ENCODE measurements around the gene TACC2. TPM values are rescaled to one million over a fixed set of nuclear protein-coding genes. Genes with fewer than 3 reads are reported as not detected.

Gene TACC2
- total RNA-seq, 4 donors from 2014 or later, result 105 to 334 (median 235) TPM

DNA sequence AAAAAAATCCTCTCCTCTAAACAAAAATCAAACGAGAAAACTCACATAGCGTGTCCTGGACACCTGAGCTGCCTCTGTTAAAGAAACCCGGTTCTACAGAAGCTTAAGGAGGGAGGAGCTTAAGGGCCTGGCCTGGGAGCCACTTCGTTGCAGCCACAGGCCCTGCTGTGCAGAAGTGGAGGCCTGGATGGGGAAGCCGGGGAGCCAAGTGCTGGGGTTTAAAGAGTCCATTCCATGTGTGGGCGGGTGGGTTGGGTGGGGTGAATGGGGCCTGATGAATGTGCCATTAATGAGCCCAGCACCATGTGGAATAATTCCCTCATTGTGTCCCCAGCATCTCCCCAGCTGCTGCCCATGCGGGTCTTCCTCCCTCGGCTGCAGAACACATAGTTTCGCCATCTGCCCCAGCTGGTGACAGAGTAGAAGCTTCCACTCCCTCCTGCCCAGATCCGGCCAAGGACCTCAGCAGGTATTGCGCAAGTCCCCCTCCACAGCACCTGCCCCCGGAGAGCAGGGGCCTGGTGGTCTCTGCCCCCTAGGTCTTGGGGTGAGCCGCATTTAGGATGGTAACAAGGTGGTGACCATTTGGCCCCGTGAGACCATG lies 154.4 kb downstream of the TACC2 start:
- no peak for DNase-seq
- no peak for TF ChIP-seq POLR2A (IDR thresholded peaks at IDR 0.05)
- TF ChIP-seq, protein P1, sequence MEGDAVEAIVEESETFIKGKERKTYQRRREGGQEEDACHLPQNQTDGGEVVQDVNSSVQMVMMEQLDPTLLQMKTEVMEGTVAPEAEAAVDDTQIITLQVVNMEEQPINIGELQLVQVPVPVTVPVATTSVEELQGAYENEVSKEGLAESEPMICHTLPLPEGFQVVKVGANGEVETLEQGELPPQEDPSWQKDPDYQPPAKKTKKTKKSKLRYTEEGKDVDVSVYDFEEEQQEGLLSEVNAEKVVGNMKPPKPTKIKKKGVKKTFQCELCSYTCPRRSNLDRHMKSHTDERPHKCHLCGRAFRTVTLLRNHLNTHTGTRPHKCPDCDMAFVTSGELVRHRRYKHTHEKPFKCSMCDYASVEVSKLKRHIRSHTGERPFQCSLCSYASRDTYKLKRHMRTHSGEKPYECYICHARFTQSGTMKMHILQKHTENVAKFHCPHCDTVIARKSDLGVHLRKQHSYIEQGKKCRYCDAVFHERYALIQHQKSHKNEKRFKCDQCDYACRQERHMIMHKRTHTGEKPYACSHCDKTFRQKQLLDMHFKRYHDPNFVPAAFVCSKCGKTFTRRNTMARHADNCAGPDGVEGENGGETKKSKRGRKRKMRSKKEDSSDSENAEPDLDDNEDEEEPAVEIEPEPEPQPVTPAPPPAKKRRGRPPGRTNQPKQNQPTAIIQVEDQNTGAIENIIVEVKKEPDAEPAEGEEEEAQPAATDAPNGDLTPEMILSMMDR (IDR thresholded peaks at IDR 0.05 in 4 of 5, conservative IDR thresholded peaks at IDR 0.05 in 1 of 5), result no peak
- in situ Hi-C loops (cut with MboI; ENCODE audit: low sequenced_read_pairs in 4 of 4), result no loop called here
- Histone ChIP-seq H3K36me3 (no peaks in the 10 kb centered on the region), H3K9me3 (no peaks in the 10 kb centered on the region), H3K4me1 (peaks cover 63 to 74% of the 10 kb centered on the region in 2 donors), H3K27me3 (no peaks in the 10 kb centered on the region), H3K4me3 (no peak overlapping the region), H3K27ac (peak overlapping the region; percentile 85 to 98 (median 94))
- intact Hi-C loops (cut with DNase I; ENCODE audit: low total_unique reads), result loop anchor here (10.0 kb wide), 1 partner anchor 231 kb away; the partner anchor contains the start of gene PLEKHA1
- no peak for ATAC-seq

DNA sequence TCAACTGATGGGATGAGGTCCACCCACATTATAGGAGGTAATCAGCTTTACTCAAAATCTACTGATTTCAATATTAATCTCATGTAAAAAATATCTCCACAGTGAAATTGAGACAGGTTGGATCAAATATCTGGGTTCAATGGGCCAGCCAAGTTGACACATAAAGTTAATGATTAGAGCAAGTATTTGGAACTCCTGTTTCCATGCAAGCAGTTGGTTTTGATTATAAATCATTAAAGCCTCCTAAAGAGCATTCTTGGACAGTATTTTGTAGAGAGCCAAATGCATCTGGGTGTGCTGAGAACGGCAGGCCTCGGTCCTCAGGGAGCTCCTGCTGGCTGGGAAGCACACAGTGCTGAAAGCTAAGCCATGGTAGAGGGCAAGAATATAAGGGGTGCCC lies 155.2 kb downstream of the TACC2 start:
- peak overlapping the region; percentile 85 to 98 (median 94) for H3K27ac ChIP-seq
- no peak overlapping the region for H3K4me3 ChIP-seq
- ATAC-seq (no peak), DNase-seq (no peak)
- no peaks in the 10 kb centered on the region for H3K9me3 ChIP-seq
- TF ChIP-seq, protein P1 (IDR thresholded peaks at IDR 0.05 in 4 of 5, conservative IDR thresholded peaks at IDR 0.05 in 1 of 5), result no peak
- TF ChIP-seq POLR2A (IDR thresholded peaks at IDR 0.05), result no peak
- H3K36me3 ChIP-seq, result no peaks in the 10 kb centered on the region
- peaks cover 63 to 74% of the 10 kb centered on the region in 2 donors for H3K4me1 ChIP-seq
- in situ Hi-C loops (cut with MboI; ENCODE audit: low sequenced_read_pairs in 4 of 4), result no loop called here
- intact Hi-C loops (cut with DNase I; ENCODE audit: low total_unique reads), result loop anchor here (10.0 kb wide), 1 partner anchor 231 kb away; the partner anchor contains the start of gene PLEKHA1
- no peaks in the 10 kb centered on the region for H3K27me3 ChIP-seq

DNA sequence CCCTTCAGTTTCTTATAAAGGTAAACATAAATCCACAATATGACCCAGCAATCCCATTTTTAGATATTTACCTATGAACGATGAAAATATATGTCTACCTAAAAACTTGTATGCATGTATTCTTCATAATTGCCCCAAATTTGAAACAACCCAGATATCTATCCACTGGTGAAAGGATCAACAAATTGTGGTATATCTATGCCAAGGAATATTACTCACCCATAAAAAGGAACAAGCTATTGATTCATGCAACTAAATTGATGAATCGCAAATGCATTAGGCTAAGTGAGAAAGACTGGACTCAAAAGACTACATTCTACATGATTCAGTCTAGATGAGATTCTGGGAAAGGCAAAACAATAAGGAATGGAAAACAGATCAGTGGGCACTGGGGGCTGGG lies 156.2 kb downstream of the TACC2 start:
- no peak for TF ChIP-seq POLR2A (IDR thresholded peaks at IDR 0.05)
- TF ChIP-seq, protein P1 (IDR thresholded peaks at IDR 0.05 in 4 of 5, conservative IDR thresholded peaks at IDR 0.05 in 1 of 5), result no peak
- Histone ChIP-seq H3K27me3 (no peaks in the 10 kb centered on the region), H3K4me1 (peaks cover 63 to 74% of the 10 kb centered on the region in 2 donors), H3K4me3 (no peak overlapping the region), H3K27ac (peak overlapping the region; percentile 84 to 98 (median 94)), H3K36me3 (no peaks in the 10 kb centered on the region), H3K9me3 (no peaks in the 10 kb centered on the region)
- intact Hi-C loops (cut with DNase I; ENCODE audit: low total_unique reads) (loop anchor here (10.0 kb wide), 1 partner anchor 230 kb away; the partner anchor contains the start of gene PLEKHA1), in situ Hi-C loops (cut with MboI; ENCODE audit: low sequenced_read_pairs in 4 of 4) (no loop called here)
- no peak for DNase-seq
- no peak for ATAC-seq

DNA sequence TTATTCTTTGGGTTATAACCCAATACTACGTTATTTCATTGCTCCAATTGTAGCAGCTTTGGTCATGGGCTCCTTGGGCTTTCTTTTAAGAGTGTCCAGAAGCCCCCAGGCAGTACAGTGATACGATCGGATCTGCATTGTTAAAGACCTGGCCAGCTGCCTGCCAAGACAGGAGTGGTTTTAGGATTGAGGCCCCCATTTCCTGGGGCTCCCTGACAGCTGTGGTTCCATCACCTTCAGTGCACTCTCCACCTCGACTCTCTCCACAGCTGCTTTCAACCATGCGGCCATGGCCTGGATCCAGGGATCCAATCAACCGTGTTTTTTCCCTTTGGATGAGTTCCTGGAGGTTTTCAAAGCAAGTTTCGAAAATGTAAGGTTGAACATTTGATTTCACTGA lies 158.7 kb downstream of the TACC2 start:
- DNase-seq, result no peak
- TF ChIP-seq, protein P1 (IDR thresholded peaks at IDR 0.05 in 4 of 5, conservative IDR thresholded peaks at IDR 0.05 in 1 of 5), result no peak
- TF ChIP-seq POLR2A (IDR thresholded peaks at IDR 0.05), result no peak
- Histone ChIP-seq H3K4me1 (peaks cover 59 to 72% of the 10 kb centered on the region in 2 donors), H3K27ac (peak overlapping the region; percentile 84 to 98 (median 96)), H3K9me3 (no peaks in the 10 kb centered on the region), H3K36me3 (no peaks in the 10 kb centered on the region), H3K4me3 (no peak overlapping the region), H3K27me3 (no peaks in the 10 kb centered on the region)
- in situ Hi-C loops (cut with MboI; ENCODE audit: low sequenced_read_pairs in 4 of 4) (no loop called here), intact Hi-C loops (cut with DNase I; ENCODE audit: low total_unique reads) (loop anchor here (10.0 kb wide), 1 partner anchor 227 kb away; the partner anchor contains the start of gene PLEKHA1)
- no peak for ATAC-seq

All from gastrocnemius medialis (tissue), 4 donors.